ENCODE data around the gene CENPV. TPM values are rescaled to one million over a fixed set of nuclear protein-coding genes. Genes with fewer than 3 reads are reported as not detected.

Gene CENPV
- total and polyA plus RNA-seq, 10 of the 15 experiments (the other 5 are each of a cell fraction or from before 2014, with no cell fraction given) = 22.5 to 98.6 (median 80.8) TPM

DNA sequence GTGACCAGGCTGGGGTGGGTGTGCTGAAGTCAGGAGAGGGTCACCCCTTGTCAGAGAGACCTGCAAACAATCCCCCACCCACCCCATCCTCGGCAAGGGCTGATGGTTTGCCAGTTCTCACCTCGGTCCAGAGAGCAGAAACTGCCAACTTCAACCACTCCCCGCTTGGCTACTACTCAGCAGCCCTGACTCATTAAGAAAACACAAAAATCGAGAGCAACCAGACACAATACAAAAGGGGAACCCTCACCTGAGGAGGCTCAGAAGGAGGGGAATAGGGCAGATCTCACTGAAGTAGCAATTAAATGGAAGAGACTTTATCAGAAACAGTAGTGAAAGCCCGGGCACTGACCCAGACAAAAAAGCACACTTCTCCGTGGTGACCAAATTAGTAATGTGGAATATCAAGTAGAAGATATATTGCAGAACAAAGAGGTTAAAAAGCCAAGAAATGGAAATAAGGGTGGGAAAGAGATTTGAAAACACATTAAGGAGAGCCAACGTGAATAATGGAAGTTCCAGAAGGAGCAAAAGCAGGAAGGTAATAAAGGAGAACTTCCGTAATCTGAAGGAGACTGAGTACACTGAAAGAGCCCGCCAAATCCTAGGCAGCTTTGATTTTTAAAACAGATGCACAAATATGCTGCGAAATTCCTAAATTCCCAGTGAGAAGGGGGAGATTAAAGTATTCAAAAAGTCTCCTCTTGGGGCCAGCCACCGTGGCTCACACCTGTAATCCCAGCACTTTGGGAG is 23.6 kb downstream of the CENPV start (continued):
- TF ChIP-seq, protein P1, sequence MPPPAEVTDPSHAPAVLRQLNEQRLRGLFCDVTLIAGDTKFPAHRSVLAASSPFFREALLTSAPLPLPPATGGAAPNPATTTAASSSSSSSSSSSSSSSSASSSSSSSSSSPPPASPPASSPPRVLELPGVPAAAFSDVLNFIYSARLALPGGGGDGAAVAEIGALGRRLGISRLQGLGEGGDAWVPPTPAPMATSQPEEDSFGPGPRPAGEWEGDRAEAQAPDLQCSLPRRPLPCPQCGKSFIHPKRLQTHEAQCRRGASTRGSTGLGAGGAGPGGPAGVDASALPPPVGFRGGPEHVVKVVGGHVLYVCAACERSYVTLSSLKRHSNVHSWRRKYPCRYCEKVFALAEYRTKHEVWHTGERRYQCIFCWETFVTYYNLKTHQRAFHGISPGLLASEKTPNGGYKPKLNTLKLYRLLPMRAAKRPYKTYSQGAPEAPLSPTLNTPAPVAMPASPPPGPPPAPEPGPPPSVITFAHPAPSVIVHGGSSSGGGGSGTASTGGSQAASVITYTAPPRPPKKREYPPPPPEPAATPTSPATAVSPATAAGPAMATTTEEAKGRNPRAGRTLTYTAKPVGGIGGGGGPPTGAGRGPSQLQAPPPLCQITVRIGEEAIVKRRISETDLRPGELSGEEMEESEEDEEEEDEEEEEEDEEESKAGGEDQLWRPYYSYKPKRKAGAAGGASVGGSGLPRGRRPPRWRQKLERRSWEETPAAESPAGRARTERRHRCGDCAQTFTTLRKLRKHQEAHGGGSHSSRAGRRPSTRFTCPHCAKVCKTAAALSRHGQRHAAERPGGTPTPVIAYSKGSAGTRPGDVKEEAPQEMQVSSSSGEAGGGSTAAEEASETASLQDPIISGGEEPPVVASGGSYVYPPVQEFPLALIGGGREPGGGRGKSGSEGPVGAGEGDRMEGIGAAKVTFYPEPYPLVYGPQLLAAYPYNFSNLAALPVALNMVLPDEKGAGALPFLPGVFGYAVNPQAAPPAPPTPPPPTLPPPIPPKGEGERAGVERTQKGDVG (CRISPR knock-in tag; IDR thresholded peaks at IDR 0.05) = no peak
- TF ChIP-seq MYB (IDR thresholded peaks at IDR 0.05; ENCODE audit: borderline replicate concordance, low read depth, low read length) (no peak), SPI1 (IDR thresholded peaks at IDR 0.05; ENCODE audit: borderline replicate concordance, insufficient read depth, low read depth, low read length) (peak; percentile 72; the same call in 1 of the 2 replicates), CBX5 (IDR thresholded peaks at IDR 0.05; ENCODE audit: low read depth) (no peak), STAT3 (IDR thresholded peaks at IDR 0.05; ENCODE audit: low read depth, low read length) (no peak), NFIC (IDR thresholded peaks at IDR 0.05; ENCODE audit: low read depth, low read length) (no peak), GABPA (IDR thresholded peaks at IDR 0.05; ENCODE audit: low read depth) (no peak), BRCA1 (IDR thresholded peaks at IDR 0.05; ENCODE audit: low read depth, low read length) (no peak), EGR1 (IDR thresholded peaks at IDR 0.05; ENCODE audit: borderline replicate concordance in 1 of 2, low read depth in 2 of 2, low read length in 2 of 2) (no peak), PML (IDR thresholded peaks at IDR 0.05; ENCODE audit: low read length) (no peak), BHLHE40 (IDR thresholded peaks at IDR 0.05; ENCODE audit: borderline replicate concordance in 1 of 2, low read depth in 2 of 2, low read length in 1 of 2) (peak in 1 of 2 experiments; percentile 42; a peak in 1 of 4 replicates), IKZF1 (conservative IDR thresholded peaks at IDR 0.05) (no peak), ZNF687 (IDR thresholded peaks at IDR 0.05) (no peak), ZBTB40 (IDR thresholded peaks at IDR 0.05; ENCODE audit: borderline replicate concordance) (no peak)
